Measurements from ENCODE around the gene GALNT13. TPM values are rescaled to one million over a fixed set of nuclear protein-coding genes. Genes with fewer than 3 reads are reported as not detected.

Gene GALNT13
- polyA plus RNA-seq, 1 donor = 0.25 TPM

DNA sequence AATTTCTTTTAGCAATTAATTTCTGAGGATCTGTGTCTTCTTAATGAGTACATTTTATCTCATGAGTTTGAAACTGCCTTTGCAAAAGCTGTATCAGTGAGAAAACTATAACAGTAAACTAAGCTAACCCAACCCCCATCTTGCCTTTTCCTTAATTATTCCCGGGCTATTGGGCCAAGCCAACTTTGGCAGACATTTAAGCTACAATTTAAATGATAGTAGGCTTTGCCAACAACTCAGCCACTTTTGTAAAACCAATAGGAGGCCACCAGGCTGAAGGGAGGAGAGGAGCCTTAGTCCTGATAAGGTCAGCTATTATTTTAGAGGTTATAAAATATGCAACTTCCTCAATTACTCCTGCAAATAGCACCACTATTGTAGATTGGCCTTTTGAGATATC is 608.8 kb downstream of the GALNT13 start:
- no peak for DNase-seq (ENCODE audit: low read depth)

DNA sequence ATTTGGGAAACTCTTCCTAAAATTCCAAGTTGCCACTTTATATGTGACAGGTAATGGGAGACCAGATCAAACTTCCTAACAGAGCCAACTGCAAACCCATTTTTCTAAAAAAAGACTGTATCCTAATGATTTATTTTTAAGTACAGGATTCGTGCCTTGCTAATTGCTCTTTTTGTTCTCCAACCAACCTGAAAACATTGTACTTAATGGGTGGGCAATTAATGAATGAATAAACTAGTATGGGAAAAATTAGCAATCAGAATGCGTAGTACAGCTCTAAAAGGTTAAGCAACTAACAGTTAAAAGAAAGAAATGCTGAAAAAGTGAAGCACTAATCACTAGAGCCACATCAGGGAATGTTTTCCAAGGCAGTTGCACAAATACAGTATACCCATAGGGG is 609.6 kb downstream of the GALNT13 start:
- DNase-seq (ENCODE audit: low read depth) = no peak

DNA sequence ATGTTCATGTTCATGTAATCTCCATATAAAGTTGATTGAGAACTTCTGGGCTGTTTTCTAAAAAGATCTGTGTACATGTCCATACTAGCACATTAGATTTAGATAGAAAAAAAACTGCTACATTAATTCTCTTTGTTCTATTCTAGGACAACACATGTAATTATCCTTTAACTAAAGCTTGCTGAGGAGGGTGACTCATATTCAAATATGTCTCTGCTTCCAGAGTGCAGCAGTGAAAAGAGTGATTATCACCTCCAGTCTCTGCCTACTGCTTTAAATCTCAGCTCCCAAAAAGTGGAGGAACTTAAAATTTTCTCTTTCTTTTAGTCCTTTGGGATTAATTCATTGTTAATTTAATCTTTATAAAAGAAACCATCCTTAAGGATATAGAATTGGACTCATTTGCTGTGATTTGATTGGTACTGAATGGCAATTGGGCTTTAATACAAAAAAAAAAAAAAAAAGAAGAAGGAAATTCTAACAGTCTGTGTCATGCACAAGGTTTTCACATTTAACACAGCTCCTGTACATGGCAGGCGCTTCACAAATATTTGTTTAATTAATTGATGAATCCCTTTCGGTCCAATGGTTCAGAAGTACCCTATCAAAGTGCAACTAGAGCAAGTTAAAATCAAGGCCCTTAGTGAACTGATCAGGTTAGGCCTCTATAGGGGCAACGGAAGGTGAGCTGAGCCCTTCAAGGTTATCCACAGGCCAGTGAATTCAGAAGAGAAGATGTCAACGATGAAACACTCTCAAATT is 612.8 kb downstream of the GALNT13 start:
- no peak for DNase-seq (ENCODE audit: low read depth)

DNA sequence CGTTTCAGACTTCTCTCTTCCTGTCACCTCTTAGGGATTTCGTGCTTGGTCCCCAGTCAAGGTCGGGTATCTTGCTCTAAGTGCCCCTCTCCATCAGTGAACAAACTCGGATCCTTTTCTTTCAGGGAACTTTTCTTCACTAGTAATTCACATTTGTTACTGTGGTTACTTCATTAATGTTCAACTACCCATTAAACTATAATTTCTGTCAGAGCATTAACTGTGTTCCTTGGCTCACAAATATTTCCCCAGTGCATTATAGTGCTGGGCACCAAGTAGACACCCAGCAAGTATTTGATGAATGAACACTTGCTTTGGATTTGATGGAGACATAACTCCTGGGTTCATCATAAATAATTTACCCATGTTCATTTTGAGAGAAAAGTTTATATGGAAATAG is 617.1 kb downstream of the GALNT13 start:
- no peak for DNase-seq (ENCODE audit: low read depth)

DNA sequence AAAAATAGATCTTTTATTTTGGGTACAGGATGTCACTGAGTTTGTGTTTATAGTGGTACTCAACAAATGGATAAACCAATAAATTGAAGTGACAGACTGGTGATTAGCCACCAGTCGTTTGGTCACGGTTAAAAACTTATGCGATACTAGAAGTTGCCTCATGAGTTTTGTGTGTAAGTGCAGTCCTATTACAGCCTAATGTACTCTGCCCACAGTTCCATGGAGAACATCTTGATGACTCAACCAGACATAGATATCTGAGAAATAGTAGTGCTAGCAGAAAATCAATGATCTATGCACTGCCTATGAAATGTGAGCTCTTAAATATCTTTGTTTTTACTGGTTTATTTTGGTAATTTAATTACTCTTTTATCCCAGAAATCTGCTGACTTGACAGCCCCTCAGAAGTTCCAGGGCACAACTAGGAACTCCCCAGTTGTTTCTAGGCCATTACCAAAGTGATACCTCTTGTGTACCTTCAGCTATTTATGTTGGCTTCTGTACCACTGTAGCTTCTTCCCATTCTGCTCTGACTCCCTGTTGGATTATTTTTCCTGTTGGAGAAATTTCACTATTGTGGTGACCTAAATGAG is 617.6 kb downstream of the GALNT13 start:
- no peak for DNase-seq (ENCODE audit: low read depth)

DNA sequence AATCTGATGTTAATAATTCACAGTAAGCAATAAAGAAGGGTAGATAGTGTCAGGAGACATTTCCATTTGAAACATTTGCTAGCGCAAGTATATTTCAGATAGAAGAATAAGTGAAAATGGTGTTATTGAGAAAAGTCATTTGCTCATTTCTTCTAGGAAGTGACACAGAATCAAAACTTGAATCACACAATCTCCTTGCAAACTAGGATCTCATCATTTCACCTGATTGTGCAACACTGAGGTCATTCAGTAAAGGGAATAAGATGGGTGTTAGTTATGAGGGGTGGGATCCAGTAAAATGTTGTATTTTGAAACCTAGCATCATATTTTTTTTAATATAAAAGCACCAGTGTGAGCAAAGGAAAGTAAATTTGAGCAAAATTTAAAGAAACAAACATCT is 618.8 kb downstream of the GALNT13 start:
- DNase-seq (ENCODE audit: low read depth) = no peak

DNA sequence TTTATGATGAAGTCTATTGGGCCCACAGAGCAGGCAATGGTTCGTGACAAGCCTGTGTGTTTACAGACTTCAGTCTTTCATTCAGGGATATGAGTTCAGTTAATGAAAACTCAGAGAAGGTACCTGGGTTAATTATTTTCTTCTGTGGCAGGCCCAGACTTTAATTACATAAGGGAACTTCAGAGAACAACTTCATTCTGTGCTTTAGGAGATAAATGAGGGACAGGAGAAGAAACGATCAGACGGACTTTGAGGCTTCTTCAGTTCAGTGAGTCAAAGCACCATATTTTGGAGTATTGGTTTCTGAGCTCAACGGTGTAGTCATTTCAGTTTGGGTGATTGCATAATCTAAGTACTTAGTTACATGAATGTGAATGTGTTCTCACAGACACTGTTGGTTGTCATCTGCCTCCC is 623.7 kb downstream of the GALNT13 start:
- no peak for DNase-seq (ENCODE audit: low read depth)

DNA sequence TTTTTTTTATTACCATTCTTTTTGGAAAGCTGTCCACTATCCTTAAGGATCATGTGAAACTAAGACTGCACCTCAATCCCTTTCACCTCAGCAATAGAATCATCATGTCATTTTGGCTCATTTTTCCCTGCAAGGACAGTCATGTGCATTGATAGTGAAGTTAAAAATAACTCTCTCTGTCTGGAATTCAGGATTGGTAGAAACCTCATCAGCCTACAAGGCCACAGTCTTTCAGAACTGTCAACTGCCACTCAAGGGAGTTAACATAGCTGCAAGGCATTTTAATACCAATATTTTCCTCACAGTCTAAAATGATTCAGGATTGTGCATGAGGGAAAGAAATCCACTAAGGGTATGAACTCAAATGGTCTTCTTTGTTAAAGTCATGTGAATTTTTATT is 625.3 kb downstream of the GALNT13 start:
- no peak for DNase-seq (ENCODE audit: low read depth)

Measured in forelimb muscle (tissue), 1 donor.